DMS114 treated with DMSO at 0.1 percent for 48 hours (cell line): ENCODE data around the gene CCHCR1.
"Not testable (repeated sequence)": the region's sequence is repeated elsewhere in the genome, so short reads cannot be mapped to it uniquely, and the experiment has no call there.

Source experiments
- DNase-seq: peaks from one replicate; lab custom pipeline; 2025; ENCODE audit not compliant: unreplicated experiment; lab: John Stamatoyannopoulos, UW

The CCHCR1 gene

DNA sequence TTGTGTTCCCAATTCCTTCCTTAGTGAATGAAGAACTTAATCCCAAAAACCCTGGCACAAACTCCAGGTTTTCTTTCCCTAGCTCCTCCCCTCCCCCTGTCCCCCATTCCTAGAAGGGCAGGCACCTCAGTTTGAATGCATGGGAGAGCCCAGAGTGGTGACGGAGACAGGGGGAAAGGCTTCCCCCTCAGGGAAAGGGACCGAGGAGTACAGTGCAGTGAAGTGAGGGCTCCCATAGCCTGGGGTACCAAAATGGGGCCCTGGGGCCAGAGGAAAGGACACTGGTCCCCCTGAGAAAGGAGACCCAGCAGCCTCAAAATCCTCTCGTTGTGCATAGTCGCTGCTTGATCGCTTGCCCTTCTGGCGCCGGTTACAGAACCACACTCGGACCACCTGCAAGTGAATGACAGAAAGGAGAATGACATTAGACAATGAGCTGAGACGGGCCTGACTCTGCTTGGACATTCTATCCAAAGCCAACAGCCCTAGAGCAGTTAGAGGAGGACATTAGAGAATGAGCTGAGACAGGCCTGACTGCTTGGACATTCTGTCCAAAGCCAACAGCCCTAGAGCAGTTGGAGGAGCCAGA is 7.0 kb upstream of the CCHCR1 start:
- DNase-seq, result not testable (repeated sequence)

DNA sequence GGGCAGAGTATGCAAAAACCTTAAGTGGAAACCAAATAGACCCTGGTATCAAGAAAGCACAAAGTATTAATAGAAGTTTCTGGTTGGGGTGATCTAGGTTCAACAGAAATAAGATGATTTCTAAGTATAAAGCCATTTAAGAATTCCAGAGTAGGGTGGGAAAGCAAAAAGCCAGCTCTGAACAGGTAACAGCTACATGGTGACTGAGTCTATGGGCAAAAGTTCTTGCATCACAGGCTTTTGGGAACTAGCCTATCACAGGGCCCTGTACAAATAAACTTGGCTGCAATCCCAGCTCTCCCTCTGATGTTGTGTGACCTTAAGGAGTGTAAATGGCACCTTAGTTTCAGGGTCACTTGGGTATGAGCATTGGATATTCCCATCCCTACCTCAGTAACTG is 6.3 kb upstream of the CCHCR1 start:
- no peak for DNase-seq

DNA sequence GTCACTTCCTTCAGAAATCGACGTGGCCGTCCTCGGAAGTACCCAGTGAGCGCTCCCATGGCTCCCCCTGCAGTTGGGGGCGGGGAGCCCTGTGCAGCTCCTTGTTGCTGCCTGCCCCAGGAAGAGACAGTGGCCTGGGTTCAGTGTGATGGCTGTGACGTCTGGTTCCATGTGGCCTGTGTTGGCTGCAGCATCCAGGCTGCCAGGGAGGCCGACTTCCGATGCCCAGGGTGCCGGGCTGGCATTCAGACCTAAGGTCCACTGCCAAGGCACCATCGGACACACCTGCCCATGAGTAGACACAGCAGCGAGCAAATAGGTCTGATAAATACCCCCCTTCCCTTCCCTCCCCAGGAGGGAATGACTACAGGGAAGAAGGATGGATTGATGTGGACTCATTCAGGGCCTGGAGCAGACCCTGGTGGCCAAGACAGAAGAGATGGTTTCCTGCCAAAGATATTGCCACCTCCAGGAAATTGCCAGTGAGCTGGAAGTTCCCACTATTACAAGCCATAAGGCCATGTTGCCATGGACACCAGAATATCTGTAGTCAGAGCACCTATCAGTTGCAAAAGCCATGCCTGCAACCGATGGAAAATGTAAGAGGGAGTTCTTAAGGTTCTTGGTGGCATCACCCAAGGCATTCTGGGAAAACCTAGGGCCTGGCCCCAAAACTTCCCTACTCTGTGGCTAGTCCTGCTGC is 5.0 kb upstream of the CCHCR1 start:
- no peak for DNase-seq

- no peak for DNase-seq
Observed at GRCh38 chr6:31161216-31162126, 3.9 kb upstream of the CCHCR1 start.

DNA sequence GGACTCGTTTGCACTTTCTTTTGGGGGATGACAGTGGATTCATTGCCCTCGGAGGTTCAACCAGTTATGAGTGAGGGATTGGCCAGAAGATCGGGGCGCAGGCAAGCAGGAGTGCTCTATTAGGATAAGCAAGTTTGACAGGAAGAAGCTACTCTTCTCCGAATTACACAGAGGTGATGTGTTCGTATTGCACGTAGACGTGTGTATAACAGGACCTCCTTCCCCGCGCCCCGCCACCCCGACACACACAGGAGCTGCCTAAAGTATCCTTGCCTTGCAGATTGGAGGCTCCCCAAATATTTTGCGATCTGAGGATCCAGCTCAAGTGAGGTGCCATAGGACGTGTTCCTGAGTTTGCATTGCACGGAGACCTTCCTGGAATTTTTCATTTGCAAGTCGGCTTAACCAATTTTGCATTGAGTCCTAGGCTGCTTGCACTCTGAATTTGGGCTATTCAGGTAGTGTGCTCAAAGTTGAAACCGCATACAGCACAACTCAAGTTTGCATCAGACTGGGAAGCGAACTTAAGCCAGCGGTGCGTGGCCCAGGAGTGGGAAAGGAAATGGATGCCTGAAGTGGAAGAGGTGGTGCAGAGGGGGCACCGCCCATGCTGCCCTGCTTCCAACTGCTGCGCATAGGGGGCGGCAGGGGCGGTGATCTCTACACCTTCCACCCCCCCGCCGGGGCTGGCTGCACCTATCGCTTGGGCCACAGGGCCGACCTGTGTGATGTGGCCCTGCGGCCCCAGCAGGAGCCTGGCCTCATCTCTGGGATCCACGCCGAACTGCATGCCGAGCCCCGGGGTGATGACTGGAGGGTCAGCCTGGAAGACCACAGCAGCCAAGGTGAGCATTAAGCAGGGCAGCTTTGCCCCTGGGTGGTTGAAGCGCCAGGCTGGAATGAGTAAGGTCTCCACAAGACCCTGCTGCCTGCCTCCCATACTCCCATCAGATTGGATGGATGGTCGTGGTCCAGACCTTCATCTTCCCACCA is 1.6 kb upstream of the CCHCR1 start:
- no peak for DNase-seq

DNA sequence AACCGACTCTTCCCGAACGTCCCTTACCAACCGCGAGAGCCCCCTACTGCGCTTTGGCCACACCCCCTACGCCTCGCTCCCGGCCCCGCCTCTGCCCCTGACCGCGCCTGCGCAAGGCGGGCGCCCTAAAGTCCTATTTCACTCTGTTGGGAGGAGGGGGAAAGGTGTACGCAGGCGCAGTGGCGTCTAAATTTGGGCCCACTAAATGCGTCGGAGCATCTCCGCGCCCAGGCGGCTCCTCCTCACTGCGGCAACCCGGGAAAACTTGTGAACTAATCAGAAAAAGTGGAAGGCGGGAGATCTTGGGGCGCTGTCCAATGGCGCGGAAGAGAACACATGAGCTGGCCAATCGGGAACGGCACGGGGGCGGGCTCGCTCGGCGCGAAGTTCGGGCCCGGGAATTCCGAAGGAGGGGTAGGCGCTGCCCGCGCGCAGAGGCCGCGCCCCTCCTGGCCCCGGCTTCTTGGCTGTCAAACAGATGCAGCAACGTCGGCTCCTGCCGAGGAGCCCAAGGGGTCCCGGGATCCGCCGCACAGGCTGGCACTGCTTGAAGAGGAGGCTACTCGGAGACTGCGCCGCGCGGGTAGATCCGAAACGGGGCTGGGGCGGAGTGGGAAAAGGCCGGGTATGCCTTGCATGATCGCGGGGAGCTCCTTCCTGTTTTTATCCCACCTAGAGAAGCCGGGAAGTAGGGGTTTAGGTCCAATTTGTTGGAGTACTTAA is 699 bp upstream of the CCHCR1 start, which contains the start of gene TCF19:
TCF19 (plus strand) TSS at position 450 of the 723 bp plus-strand sequence. CDS start 881 bp downstream, outside the sequence.
- peak; percentile 99 for DNase-seq

GRCh38 chr6:31156641-31157040 is 961 bp downstream of the CCHCR1 start:
- no peak for DNase-seq

DNA sequence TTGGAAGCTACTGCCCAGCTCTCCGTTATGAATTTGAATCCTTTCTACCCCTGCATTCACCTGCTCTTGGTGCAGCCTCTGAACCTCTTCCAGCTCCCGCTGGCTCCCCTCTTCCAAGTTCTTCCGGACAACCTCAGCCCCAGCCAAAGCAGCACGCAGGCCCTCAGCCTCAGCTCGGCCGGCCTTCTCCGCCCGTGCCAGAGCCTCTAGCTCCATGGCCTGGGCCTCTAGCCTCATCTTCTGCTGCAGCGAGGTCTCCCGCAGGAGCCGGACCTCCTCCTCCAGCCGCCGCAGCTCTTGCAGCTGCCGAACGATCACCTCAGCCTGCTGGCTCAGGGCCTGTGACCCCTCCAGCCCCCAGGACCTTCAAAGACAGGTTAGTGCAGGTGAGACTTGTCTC is 3.2 kb downstream of the CCHCR1 start:
- no peak for DNase-seq

DNA sequence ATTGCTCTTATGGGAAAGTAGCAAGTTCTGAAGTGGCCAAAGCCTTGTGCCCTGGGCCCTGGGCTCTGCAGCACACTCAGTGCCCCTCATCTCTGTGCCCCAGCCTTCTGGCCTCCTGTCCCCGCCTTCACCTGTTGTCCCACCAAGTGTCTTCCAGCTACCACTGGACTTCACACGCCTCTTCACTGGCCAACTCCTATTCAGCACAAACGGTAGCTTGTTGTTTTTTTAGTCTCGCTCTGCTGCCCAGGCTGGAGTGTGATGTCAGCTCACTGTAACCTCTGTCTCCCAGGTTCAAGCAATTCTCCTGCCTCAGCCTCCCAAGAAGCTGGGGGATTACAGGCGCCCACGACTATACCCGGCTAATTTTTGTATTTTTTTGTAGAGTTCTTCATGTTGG is 4.8 kb downstream of the CCHCR1 start:
- DNase-seq, result no peak

DNA sequence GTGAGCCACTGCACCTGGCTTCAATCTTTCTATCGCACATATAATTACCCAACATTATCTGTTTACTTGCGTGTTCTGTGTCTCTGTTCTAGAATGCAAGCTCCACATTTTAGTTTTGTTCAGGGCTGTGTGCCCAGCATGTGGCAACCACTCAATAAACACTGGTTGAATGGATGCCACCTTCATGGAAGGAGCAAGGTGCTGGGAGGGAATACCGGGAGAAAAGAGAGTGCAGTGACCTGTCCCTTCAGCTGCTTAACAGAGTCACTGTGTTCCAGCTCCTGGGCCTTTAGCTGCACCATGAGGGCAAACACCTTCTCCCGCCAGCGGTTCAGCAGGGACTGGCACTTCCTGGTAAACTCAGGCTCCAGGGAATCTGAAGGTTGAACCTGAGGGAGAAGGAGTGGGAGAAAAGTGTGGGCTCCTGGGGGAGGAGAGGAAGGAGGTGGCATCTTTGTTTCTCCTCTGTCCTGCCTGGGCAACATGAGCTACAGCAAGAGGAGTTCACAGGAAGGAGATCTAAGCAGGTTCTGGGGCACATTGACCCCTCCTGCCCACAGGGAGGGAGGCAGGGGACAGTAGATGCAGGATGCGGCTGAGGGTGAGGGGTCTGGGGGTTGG is 7.7 kb downstream of the CCHCR1 start:
- DNase-seq, result no peak

DNA sequence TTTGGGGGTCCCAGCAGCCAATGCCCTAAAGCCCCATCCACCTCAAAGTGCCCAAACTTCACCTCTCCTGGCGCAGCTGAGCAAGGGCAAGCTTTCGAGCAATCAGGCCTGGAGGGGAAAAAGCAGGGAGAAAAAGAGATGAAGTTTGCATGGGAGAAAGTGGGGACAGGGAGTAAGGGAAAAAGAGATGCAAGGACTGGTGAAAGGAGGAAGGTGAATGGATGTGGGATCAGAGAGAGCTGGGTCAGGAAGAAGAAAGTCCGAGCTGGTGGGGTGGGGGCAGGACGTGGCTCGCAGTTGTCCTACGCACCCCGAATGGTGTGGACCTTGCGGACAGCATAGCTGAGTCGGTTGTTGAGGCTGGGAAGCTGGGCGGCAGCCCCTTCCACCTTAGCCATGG is 12.2 kb downstream of the CCHCR1 start:
- DNase-seq, result no peak

GRCh38 chr6:31144970-31145340 is 12.6 kb downstream of the CCHCR1 start:
- no peak for DNase-seq

DNA sequence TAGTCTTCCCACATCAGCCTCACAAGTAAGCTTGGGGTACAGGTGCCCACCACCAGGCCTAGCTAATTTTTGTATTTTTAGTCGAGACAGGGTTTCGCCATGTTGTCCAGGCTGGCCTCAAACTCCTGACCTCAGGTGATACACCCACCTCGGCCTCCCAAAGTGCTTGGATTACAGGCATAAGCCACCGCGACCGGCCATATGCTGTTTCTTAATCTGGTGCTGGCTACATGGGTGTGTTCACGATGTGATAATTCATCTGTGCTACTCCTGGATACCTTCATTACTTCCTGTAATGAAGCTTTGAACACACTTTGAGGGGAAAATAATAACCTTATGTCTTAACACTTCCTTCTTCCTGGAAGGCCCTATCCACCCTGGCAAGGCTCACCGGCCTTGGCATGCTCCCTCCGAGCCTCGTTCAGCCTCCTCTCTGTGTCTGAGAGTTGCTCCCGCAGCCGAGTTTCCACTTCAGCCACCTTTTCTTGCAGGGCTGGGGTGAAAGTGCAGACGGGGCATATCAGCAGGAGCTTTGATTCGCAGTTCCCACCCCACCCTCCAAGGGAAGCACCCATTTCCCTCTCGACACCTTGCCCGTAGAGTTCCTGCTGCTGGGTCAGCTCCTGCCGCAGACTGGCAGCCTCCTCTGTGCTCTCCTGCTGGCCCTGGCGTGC is 13.2 kb downstream of the CCHCR1 start:
- no peak for DNase-seq

DNA sequence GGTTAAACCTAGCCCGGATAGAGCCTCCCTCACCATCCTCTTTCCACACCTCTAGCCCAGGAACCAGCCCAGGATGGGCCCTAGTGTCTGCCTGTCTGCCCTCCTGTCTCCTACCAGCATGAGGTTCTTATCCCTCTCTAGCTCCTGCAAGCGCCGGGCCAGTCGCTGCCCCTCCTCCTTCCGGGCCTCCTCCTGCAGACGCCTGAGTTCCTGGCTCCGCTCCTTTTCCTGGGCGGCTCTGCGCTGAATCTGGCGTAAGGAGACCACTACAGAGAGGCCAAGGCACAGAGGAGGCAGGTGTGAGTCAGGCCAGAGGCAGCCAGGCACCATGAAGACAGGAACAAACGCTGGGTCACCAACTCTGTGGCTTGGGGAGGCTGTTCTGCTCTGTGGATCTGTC is 14.5 kb downstream of the CCHCR1 start:
- DNase-seq, result no peak

DNA sequence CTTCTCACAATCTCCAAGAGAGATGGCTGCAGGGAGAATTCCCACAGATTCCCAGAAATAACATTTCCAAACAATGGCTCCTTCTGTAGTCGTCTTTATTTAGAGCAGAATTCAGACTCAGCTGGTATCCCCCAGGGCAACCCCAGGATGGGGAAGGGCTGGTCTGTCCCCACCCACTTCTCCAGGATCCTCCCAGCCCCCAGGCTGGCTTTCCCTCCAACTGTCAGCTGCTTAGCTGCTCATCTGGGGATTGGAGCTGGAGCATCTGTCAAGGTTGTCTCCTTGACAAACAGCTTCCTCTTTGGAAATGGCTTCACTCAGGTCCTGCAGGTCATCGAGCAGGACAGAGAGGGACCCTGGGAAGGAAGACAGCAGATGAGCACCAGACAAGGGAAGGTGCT is 15.2 kb downstream of the CCHCR1 start:
- no peak for DNase-seq

GRCh38 chr6:31140643-31141042 is 17.0 kb downstream of the CCHCR1 start:
- no peak for DNase-seq

DNA sequence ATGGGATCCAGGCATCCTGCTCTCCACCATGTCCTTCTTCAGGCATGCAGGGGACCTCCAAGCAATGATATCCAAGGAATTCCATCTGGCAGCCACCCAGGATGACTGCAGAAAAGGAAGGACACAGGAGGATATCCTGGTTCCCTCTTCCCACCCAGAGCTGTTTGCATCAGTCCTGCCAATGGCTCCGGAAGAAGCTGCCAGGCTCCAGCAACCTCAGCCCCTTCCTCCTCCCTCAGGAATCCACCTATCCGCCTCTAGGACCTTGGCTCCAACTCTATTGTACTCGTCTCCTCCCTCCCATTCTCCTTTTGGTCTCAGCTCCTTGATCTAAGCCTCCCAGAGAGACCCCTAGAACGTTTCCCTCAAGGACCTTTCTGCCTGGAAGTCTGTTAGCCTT is 18.0 kb downstream of the CCHCR1 start:
- DNase-seq, result no peak

DNA sequence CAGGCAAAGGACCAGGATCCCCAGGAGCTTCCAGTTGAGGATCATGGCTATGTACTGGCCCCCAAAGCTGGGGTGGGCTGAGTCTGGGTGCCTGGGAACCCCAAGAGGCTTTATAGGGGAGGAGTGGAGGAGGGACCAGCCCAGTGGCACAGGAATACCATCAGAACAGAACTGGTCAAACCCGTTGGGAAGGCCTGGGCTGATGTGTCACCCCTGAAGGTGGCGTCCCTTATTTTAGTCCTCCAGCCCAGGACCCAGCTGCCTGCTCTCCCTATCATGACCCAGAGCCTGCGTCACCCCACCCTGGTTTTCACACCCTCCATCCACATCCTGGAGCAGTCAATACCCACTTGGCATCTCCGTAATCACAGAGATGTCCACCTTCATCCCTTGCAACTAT is 18.6 kb downstream of the CCHCR1 start, which contains the start of gene PSORS1C2:
PSORS1C2 (minus strand) TSS at position 85 of the 400 bp plus-strand sequence; CDS start at position 45, 40 bp downstream.
- DNase-seq, result no peak

DNA sequence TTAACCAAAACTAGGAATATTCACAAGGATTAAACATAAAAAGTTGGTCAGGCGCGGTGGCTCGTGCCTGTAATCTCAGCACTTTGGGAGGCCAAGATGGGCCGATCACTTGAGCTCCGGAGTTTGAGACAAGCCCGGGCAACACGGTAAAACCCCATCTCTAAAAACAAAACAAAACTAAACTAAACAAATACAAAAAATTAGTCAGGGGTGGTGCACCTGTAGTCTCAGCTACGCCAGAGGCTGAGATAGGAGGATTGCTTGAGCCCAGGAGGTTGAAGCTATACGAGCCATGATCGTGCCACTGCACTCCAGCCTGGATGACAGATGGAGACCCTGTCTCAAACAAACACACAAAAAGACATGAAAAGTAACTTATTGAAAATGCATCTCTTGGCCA is 21.9 kb downstream of the CCHCR1 start:
- DNase-seq, result no peak
